Measurements from ENCODE around the gene OR4E2.

Gene OR4E2

DNA sequence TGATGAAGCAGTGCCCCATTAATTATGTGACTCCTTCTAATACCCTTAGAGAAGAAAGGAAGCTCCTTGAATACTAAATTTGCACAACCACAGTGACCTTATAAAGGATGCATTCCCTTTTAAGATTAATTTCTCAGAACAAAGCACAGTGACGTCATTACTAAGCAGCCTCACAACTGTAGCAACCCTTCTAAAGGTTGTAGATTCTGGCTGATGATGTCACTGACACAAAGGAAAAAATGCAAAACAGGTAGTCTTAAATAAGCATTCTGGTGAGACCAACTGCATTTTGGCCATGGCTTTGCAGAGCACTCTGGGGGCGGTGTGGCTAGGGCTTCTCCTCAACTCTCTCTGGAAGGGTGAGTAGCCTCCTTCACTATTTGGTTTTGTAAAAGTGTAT, 58.4 kb downstream of the OR4E2 start:
- Histone ChIP-seq H3K27ac (replicated peaks) (no peak overlapping the region), H3K4me3 (replicated peaks; ENCODE audit: insufficient read depth, low read length) (no peak overlapping the region)
- TF ChIP-seq SPI1 (IDR thresholded peaks at IDR 0.05; ENCODE audit: borderline replicate concordance, low read depth), result no peak
- TF ChIP-seq REST (IDR thresholded peaks at IDR 0.05; ENCODE audit: insufficient replicate concordance, low read depth), result no peak
- TF ChIP-seq GABPA (IDR thresholded peaks at IDR 0.05; ENCODE audit: low read depth), result no peak
- no peak for TF ChIP-seq POLR2AphosphoS5 (IDR thresholded peaks at IDR 0.05; ENCODE audit: low read depth)
- TF ChIP-seq, protein P1, sequence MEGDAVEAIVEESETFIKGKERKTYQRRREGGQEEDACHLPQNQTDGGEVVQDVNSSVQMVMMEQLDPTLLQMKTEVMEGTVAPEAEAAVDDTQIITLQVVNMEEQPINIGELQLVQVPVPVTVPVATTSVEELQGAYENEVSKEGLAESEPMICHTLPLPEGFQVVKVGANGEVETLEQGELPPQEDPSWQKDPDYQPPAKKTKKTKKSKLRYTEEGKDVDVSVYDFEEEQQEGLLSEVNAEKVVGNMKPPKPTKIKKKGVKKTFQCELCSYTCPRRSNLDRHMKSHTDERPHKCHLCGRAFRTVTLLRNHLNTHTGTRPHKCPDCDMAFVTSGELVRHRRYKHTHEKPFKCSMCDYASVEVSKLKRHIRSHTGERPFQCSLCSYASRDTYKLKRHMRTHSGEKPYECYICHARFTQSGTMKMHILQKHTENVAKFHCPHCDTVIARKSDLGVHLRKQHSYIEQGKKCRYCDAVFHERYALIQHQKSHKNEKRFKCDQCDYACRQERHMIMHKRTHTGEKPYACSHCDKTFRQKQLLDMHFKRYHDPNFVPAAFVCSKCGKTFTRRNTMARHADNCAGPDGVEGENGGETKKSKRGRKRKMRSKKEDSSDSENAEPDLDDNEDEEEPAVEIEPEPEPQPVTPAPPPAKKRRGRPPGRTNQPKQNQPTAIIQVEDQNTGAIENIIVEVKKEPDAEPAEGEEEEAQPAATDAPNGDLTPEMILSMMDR (IDR thresholded peaks at IDR 0.05; ENCODE audit: insufficient read depth, low read length), result no peak

GRCh38 chr14:21714318-21714929, 60.8 kb downstream of the OR4E2 start:
- no peak for TF ChIP-seq REST (IDR thresholded peaks at IDR 0.05; ENCODE audit: insufficient replicate concordance, low read depth)
- TF ChIP-seq SPI1 (IDR thresholded peaks at IDR 0.05; ENCODE audit: borderline replicate concordance, low read depth), result peak; percentile 83
- DNase-seq (ENCODE audit: low read depth in 1 of 2, low spot score in 1 of 2), result peak in 1 of 2 experiments; percentile 21
- Histone ChIP-seq H3K27me3 (ENCODE audit: insufficient read depth, poor library complexity, severe bottlenecking) (peaks cover 5% of the 10 kb centered on the region), H3K27ac (replicated peaks) (no peak overlapping the region), H3K4me3 (replicated peaks; ENCODE audit: insufficient read depth, low read length) (no peak overlapping the region)

More for the DNA sequence above, 58.4 kb downstream of the OR4E2 start:
- DNase-seq (ENCODE audit: low read depth in 1 of 2, low spot score in 1 of 2), result no peak
- H3K27me3 ChIP-seq (ENCODE audit: insufficient read depth, poor library complexity, severe bottlenecking), result peaks cover 2% of the 10 kb centered on the region

Measured in HL-60 (cell line).